SU-DHL-6 (cell line): ENCODE measurements around the gene CACTIN.
"Not testable (repeated sequence)": the region's sequence is repeated elsewhere in the genome, so short reads cannot be mapped to it uniquely, and the experiment has no call there.

Source experiments
- EZH2phosphoT487 ChIP-seq: fragments of 200-600 bp; sonication (generic), shearing (Covaris generic); conservative IDR thresholded peaks from 2 replicates; pipeline ENCODE4 v1.6.1; 2018; ENCODE audit warnings: mild to moderate bottlenecking, antibody characterized with exemption, low read length, moderate library complexity, mixed read lengths
- TF ChIP-seq, protein P1 (sequence below): fragments of 200-600 bp; sonication (generic); IDR thresholded peaks from one replicate; pipeline ENCODE4 v1.5.1; 2017; ENCODE audit warnings: antibody characterized with exemption, mild to moderate bottlenecking, low read length, moderate library complexity; ENCODE audit not compliant: insufficient read depth, poor library complexity, severe bottlenecking

DNA sequence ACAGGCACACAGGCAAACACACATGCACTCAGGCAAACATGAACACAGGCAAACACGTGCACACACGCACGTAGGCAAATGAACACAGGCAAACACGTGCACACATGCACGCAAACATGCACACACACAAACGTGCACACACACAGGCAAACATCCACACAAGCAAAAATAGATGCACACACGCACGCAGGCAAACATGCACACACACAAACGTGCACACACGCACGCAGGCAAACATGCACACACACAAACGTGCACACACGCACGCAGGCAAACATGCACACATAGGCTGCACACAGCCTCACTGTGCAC, 39.9 kb upstream of the CACTIN start:
- TF ChIP-seq, protein P1, sequence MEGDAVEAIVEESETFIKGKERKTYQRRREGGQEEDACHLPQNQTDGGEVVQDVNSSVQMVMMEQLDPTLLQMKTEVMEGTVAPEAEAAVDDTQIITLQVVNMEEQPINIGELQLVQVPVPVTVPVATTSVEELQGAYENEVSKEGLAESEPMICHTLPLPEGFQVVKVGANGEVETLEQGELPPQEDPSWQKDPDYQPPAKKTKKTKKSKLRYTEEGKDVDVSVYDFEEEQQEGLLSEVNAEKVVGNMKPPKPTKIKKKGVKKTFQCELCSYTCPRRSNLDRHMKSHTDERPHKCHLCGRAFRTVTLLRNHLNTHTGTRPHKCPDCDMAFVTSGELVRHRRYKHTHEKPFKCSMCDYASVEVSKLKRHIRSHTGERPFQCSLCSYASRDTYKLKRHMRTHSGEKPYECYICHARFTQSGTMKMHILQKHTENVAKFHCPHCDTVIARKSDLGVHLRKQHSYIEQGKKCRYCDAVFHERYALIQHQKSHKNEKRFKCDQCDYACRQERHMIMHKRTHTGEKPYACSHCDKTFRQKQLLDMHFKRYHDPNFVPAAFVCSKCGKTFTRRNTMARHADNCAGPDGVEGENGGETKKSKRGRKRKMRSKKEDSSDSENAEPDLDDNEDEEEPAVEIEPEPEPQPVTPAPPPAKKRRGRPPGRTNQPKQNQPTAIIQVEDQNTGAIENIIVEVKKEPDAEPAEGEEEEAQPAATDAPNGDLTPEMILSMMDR: not testable (repeated sequence)
- not testable (repeated sequence) for TF ChIP-seq EZH2phosphoT487
